ENCODE measurements around the gene OBP2A.

Gene OBP2A

DNA sequence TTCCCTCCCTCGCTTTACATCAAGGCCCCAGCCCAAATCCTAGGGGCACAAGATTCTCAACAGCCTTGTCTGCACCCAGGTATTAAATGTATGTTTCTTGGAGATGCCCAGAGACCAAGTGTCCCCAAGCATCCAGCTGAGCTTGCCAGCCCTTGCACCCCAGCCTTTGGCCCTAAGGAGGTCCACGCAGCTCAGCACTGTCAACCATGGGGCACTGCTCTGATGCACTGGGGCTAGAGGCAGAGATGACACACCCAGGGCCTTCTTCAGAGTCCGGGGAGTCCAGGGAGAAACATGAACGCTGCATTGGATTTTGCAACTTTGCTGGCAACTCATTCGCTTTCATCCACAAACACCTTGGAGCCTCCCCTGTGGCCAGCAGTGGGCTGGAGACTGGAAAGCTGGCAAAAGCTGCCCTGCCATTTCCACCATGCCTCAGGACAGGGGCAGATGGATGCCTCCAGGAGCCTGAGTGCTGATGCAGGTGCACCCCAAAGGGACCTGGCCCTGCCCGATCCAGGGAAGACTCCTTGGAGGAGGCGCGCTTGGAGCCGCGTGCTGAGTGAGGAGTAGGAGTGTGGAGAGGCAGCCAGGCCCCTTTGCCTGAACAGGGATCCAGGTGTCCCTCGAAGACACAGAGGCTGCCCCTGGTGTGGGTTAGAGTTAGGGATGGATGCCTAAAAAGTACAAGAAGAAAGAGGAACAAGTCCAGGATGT is 34.9 kb downstream of the OBP2A start:
- no peak for DNase-seq

DNA sequence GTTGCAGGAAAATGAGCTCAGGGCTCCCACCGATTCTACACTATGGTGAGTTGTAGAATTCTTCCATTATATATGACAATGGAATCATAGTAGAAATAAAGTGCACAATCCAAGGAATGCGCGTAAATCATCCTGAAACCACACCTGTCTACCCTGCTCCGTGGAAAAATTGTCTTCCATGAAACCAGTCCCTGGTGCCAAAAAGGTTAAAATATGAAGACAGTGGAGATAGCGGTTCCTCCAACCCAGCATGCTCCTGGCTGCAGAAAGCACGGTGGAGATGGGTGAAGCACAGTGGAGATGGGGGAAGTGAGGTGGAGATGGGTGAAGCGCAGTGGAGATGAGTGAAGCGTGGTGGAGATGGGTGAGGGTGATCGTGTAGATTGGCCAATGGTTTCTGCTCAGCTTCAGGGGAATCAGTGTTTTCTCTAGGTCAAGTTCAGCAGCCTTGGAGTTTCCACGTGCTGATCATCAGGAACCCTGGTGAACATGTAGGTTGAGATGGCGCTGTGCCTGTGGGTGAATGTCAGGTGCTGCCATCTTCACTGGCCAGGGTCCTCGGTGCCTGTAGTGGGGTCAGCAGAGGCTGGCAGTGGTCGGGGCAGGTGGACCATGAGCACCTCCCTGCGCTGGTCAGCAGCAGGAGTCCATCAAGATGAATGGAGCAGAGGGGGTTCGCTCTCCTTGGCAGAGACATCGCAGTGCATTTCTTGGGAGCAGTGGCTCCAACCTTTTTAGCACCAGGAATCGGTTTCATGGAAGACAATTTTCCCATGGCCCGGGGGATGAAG is 35.9 kb downstream of the OBP2A start:
- DNase-seq = no peak

DNA sequence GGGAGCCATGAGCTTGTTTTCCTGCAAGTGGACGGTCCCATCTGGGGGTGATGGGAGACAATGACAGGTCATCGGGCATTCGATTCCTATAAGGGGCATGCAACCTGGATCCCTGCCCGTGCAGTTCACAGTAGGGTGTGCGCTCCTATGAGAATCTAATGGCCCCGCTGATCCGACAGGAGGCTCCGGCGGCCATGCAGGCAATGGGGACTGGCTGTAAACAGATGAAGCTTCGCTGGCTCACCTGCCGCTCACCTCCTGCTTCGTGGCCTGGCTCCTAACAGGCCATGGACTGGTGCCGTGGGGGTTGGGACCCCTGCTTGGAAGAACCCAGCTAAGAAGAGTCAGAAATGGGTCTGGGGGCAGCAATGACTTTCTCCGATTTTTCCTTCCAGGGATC is 36.6 kb downstream of the OBP2A start:
- no peak for DNase-seq

DNA sequence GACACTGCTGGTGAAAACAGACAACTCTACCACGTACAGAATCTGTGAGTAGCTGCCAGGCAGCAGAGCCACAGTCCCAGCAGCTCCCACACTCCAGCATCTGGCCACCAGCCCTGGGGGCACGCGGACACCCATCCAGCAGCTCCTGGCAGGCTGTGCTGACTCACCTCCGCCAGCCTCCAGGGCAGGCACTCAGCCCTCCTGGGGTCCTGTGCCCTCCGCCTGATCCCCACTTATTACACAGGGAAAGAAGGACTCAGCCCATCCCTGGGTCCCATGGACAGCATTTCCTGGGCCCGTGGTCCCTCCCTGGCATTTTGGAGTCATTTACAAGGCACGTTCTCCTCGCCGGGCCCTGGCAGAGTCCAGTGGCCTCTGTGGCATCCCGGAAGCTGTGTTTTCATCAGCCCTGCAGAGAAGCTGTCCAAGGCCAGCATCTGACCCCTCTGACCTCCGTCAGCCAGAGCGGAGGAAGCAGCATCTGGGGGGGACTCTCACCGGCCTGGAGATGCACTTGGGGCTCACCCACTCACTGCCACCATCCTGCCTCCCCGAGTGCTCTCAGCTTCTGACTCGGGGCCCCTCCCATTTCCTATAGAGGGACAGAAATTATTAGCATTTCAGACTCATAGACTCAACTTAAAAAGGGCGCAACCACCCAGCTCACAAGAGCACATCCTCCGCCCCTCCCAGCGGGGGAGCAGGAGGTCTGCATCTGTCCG is 37.2 kb downstream of the OBP2A start:
- no peak for DNase-seq

DNA sequence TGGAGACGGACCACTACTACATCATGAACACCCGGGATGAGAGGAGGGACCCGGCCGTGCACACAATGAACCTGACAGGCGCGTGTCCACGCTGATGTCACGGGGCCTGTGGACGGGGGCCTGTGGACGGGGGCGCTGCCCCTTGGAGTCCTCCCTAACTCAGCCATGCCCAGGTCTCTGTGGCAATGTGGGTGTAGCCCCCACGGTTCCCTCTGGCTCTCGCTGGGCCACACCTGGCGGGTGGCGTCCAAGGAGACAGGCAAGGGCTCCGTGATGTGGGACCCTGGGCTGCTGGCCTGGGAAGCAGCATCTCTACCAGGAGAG is 37.7 kb downstream of the OBP2A start:
- no peak for DNase-seq

DNA sequence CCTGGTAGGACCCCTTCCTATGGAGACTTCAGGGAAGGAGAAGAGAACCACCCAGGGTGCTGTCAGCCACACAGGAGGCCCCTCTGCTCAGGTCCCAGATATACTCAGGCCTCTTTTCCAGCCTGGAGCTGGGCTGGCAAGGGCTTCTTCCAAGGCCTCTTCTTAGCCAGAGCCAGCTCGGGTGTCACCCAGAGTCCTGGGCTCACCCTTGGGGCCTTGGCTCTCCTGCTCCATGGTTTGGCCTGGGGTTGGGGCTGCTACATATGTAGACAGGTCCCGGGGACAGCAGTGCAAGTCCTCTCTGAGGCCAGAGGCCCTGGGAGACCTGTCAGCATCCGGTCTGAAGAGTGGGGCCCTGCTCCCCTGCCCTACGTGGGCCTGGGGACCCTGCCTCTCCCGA is 38.4 kb downstream of the OBP2A start:
- no peak for DNase-seq

DNA sequence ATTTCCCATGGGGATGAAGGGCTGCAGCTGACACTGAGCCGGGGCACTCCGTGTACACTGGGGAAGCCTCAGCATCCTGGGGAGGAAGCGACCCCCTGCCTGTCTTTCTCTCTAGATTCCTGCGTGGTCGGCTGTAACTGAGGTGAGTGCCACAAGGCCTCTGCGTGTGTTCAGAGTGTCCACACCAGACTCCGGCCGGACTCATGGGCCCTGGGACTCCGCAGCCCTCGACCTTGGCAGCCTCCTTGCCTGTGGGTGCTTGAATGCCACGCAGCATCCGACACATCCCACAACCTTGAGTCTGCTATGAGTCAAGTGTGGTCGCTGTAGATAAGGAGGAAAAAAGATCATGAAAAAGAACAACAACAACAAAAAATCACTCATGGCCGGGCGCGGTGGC is 39.0 kb downstream of the OBP2A start:
- no peak for DNase-seq

DNA sequence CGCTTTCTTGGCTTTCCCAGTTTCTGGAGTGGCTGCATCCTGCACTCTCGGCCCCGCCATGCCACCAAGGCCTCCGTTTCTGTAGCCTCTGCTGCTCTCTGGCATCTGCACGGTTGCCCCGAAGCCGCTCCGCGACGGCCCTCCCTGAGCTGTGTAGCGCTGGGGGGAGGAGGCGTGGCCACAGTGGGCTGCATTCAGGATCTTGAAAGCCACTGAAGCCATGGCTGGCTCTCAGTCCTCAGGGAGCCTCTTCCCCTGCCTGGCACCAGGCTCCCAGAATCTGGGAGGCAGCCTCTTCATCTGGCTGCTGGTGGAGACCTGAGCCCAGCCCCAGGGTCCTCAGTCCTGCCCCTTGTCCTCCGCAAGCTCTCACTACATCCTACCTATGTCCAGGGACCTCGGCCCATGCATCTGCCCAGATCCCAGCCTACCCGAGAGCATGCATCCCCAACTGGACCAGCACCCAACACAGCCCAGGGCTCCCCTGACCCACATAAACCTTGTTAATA is 40.7 kb downstream of the OBP2A start:
- no peak for DNase-seq

DNA sequence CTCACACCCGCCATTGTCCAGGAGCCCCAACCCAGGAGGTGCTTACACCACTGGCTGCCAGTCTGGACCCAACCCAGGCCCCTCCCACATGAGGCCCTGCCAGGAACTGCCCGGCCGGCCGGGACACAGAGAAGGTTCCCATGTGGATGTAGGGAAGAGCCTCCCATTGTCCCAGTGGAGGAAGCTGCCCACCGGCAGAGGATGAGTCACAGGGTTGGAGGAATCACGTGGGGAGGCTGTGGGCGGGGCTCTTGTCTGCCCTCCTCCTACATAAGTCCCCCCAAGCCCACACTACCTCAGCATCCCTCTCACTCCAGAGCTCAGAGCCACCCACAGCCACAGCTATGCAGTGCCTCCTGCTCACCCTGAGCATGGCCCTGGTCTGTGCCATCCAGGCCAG is 41.7 kb downstream of the OBP2A start:
- no peak for DNase-seq

DNA sequence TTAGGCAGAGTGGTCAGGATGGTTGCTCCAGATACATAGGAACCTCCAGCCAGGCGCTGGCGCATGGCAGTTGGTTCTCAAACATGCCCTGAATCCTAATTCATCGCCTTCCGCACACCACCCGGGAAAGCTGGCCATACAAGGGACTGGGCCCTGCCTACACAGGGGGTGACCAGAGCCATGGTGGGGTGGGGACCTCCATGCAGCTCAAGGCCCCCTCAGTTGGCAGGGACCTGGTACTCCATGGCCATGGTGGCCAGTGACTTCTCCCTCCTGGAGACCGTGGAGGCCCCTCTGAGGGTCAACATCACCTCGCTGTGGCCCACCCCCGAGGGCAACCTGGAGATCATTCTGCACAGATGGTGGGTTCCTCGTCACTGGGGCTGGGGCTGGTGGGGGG is 42.4 kb downstream of the OBP2A start:
- DNase-seq = no peak

DNA sequence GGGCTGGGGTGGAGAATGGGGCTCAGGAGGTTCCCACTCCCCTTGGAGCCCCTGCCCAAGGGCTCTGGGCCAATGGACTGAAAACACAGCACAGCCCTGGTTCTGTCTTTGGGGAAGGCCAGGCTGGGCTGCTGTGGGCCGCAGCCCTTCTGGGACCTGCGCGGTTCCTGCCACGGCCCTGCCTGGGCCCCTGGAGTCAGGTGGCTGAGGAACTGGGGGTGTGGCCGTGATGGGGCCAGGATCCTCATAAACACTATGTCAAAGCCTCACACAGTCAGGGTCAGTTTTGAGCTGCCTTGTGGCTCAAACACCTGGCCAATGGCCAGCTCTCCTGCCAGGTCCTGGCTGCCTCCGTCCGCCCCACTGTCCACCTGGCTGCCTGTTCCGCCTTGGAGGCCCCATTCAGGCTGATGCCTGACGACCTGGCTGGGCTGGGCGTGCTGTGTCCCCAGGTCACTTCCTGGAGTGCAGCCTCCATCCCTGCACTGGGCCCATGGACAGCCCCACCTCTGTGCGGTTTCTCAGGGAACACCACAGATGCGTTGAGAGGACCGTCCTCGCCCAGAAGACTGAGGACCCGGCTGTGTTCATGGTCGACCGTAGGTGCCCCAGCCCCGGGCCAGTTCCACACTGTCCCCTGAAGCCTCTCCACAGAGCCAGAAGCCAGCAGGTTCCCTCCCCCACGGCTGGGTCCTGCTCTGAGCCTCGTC is 43.1 kb downstream of the OBP2A start:
- DNase-seq = no peak

DNA sequence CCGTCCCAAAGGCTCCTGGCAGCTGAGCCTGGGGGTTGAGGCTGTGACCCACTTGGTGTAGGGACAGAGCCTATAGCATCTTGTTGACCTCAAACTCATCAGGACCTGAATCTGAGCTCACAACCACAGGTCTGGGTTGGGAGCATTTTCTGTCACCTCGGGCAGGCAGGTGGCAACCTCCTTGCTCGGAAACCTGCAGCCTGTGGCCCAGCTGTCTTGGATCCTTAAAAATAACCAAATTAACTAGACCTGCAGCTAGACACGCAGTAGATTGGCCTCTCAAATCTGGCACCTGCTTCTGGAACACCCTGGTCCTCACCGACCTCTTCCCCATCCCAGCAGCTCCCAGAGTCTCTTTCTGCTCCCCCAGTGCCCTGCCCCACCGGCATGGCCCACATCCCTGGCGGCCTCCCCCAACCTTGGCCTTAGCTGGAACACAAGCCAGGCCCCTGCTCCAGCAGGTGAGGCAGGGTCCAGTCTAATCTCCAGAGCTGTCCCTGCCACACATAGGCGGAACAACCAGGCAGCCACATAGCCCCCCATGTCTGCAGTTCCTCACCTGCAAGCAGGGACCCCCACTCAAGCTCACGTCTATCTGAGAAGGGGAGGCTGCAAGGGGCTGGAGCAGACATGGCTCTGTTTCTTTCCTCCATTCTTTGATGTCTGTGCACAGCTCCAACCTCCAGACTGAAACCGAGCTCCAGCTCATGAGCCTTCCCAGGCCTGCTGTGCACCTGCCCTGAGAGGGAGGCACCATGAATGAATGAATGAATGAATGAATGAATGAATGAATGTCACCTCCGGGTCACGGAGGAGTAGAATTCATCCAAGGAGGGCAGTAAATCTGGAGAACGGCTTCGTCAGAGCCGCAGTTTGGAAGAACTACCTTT is 43.9 kb downstream of the OBP2A start:
- no peak for DNase-seq

DNA sequence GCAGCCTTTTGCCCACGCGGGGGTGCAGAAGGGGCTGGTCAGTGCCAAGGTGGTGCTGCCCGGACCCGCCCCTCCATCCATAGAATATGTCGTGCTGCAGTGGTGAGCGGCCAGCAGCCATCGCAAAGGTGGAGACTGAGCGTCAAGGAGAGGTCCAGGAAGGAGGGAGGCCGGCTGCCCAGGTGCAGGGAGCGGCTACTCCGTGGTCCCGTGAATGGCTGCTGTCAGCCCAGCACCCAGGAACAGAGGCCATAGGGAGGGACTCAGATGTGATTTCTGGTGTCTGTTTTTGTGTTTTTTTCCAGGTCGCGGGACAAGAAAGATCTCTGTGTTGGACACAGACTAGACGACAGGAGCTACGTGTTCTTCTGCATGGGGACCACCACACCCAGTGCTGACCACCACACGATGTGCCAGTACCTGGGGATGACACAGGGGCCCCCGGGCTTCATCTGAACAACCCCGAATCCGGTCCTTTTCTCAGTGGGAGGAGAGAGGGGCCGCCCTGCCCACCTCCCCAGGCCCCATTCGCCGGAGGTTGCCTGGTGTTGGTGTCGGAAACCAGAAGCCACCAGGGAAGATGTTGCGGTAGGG is 44.7 kb downstream of the OBP2A start:
- no peak for DNase-seq

DNA sequence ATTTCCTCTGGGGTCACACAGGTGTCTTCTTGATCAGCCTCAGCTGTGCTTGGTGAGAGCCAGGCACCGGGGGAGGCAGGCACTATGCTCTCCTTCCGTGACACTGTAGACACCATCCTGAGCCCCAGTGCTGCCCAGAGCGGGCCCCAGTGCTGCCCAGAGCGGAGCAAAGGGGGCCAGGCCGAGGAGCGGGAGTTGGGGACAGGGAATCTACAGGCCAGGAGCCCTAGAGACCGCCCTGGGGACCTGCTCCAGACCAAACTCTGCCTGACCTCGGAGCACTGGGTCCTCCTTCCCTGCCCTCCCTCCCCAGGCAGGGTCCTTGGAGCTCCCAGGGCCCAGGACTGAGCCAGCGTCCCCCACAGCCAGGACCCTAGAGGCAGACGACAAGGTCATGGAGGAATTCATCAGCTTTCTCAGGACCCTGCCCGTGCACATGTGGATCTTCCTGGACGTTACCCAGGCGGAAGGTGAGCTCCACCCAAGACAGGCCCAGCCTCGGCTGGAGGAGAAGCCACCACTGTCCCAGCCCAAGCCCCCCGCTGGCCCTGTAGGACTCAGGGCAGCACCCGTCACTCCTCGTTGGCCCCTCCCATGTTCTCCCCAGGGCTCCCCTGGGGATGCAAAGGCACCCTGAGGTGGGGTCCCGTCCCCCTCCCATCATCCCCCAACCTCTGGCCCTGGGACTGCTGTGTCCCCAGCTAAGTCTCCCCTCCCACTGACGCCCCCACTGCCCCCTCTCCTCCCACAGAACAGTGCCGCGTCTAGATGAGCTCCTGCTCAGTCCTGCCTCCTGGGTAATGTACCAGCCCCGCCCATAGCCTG is 45.8 kb downstream of the OBP2A start:
- no peak for DNase-seq

DNA sequence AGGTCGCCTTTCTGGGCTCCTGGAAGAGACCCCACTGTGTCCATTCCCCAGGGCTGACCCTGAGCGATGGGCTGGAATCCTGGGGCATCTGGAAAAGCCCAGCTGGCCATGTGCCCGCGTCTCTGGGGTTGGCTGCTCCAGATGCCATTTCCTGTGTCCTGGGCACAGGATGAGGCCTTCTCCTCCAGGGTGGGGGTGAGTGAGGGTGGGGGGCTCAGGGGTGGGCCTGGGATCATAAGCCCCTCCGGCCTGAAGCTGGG is 46.3 kb downstream of the OBP2A start:
- no peak for DNase-seq

DNA sequence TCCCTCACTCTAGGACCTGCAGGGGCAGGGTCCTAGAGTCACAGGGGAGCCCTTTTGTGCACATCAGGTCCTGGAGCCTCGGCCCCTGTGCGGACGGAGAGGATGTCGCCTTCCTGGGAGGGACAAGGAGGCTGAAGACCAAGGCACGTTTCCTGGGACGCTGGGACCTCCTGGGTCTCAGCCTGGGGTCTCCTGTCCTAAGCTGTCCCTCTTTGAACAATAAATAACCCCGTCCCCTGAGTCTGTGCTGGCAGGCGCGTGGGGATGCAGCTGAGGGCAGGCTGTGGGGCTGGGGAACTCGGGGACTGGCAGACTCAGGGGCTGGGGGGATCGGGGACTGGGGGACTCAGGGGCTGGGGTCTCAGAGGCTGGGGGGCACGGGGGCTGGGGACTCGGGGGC is 46.7 kb downstream of the OBP2A start:
- no peak for DNase-seq

DNA sequence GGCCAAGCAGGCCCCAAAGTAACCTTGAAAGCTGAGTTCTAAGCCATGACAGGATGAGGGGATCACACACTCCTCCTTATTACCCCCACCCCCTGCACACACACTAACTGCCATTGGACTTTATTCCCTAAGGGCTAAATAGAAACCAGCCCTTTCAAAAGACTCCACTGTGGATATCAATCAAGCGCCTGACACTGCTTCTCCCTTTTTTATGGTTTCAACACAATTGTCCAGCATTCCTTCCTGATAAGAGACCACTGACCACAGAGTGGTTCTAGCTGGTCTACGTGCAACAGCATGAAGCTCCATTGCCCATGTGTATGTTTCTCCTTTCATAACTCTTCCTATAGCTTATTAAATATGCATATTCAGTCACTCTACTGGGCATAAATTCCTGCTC is 50.3 kb downstream of the OBP2A start:
- DNase-seq = no peak
